OCI-LY3 (cell line): ENCODE results near the gene MYG1.

Experiments used
- EZH2phosphoT487 ChIP-seq: fragments of 200-600 bp; shearing (Covaris generic); IDR thresholded peaks from 2 replicates; pipeline ENCODE4 v1.6.1; 2018; ENCODE audit warnings: antibody characterized with exemption, mixed run types, low read depth
- TF ChIP-seq, protein P1 (sequence below): fragments of 200-600, 300-600 bp; sonication (generic); IDR thresholded peaks from 2 replicates; pipeline ENCODE4 v1.5.1; 2014; ENCODE audit warnings: antibody characterized with exemption, low read length, low read depth

DNA sequence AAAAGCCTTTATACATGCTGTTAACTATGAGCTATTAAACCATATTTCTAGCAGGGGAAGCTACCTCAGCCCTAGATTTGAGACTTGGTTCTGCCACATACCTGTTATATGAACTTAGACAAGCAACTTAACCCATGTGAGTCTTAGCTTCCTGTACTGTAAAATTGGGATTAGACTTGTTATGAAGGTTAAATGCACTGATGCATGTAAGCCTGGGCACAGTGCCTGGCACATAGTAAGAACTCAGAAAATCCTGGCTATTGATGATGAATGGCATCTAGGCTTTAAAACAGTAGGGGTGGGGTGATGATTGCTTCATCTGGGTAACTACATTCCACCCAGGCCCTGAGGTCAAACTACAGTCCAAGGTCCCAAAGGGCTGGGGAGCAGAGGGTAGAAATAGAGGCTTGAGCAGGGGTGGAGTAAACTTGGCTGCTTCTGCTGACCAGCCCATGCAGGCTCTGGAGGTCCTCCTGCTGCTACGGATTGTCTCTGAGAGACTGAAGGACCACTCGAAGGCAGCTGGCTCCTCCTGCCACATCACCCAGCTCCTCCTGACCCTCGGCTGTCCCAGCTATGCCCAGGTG is 20.1 kb upstream of the MYG1 start:
- TF ChIP-seq, protein P1, sequence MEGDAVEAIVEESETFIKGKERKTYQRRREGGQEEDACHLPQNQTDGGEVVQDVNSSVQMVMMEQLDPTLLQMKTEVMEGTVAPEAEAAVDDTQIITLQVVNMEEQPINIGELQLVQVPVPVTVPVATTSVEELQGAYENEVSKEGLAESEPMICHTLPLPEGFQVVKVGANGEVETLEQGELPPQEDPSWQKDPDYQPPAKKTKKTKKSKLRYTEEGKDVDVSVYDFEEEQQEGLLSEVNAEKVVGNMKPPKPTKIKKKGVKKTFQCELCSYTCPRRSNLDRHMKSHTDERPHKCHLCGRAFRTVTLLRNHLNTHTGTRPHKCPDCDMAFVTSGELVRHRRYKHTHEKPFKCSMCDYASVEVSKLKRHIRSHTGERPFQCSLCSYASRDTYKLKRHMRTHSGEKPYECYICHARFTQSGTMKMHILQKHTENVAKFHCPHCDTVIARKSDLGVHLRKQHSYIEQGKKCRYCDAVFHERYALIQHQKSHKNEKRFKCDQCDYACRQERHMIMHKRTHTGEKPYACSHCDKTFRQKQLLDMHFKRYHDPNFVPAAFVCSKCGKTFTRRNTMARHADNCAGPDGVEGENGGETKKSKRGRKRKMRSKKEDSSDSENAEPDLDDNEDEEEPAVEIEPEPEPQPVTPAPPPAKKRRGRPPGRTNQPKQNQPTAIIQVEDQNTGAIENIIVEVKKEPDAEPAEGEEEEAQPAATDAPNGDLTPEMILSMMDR: no peak
- TF ChIP-seq EZH2phosphoT487: no peak
